Hematopoietic multipotent progenitor cell treated with erythropoietin and hydrocortisone succinate and interleukin-3 and kit ligand, for 8 days (in vitro differentiated cells): ENCODE data around the gene RNF5.

ENCODE experiments used
- DNase-seq: peaks from one replicate; pipeline ENCODE4 v3.0.0-alpha.2; 2015

RNF5 gene

DNA sequence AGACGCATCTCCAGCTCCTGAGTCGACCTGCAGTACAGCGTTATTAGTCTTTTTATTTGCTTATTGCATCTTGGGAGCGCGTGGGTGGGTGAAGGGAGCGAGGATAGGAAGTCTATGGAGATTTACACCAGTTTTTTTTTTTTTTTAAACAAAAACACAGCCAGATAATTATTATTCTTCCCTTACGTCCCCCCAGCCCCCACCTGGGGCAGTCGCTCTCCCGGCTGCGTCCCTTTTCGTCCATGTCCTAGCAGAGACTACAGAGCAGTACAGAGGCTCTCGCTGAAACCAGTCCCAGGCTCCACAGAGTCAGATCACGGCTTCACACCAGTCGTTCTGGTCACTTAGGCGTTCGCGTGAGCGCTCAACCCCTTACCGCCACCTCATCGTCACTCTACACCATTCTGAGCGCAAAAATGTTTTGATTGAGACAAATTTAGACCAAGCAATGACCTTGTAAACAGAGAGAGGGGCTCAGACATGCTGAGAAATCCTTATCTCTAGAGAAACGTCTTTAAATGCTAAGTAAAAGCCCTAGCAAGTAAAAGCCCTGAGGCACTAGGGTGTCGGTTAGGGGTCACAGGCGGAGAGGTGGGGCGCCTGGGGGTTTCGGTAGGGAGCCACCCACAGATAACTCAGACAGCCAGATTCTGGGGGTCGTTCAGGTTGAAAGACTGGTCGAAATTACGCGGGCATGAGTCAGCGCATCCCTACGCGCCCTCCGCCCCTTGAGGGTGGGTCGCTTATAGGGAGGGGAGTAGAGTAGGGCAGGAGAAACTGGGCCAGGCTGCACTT lies 25.2 kb upstream of the RNF5 start:
- no peak for DNase-seq

DNA sequence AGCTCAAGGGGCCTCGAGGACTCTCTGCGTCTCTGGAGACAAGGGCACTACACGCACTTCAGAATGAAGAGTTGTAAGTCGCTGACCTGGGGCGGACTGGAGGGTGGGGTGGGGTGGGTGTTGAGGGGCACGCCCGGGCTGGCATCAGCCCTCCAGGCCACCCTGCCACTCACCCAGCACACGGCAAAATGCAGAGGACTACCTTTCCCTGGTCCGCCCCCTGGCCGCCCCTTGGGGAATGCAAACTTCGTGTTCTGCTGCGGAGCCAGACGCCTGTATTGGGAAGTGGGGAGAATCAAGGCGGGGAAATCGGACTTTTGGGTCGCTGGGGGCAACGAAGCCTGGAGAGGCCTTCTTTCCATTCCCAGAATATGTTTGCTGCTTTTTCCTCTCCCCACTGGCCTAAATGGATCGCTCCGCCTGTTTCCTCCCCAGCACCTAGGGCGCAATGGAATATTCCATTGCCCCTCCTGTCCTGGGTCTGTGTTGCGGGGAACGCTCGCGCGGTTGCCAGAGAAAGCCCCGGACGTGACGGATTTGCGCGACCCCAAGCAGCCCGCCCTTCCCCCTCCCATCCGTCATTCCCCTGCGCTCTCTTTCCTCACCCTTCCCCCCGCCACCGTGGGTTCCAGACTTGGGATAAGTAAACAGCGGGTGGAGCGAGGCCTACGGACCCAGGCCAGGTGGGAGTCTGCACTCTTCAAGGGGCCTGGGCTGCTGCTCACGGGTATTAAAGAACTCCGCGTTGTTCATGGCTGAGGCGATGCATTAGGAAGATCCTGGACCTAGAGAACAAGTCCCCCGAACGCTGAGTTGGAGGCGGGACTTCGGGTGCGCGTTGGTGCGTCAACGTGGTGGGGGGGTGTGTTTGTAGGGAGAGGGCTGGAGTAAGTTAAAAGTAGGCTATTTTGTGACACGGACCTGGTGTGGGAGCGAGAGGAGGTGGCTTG lies 24.4 kb upstream of the RNF5 start, which contains the start of gene PPT2:
PPT2 (plus strand) TSS at position 578 of the 950 bp plus-strand sequence. CDS start 454 bp downstream, outside the sequence.
- DNase-seq: peak; percentile 96

DNA sequence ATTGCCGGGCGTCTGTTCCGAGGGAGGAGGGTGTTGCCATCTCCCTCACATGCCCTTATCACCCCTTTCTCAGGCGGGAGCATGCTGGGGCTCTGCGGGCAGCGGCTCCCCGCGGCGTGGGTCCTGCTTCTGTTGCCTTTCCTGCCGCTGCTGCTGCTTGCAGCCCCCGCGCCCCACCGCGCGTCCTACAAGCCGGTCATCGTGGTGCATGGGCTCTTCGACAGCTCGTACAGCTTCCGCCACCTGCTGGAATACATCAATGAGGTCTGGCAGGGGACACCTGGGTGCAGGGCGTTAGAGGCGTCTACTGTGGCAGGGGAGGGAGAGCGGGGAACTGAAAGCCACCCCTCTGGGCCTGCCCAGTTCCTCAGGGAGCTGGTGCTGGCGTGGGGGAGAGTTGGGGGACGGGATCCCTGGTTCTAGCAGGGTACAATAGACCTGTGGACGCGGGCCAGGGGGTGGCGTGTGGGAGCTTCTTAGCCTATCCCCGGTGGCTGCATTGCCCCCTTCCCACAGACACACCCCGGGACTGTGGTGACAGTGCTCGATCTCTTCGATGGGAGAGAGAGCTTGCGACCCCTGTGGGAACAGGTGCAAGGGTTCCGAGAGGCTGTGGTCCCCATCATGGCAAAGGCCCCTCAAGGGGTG lies 23.6 kb upstream of the RNF5 start:
- no peak for DNase-seq

DNA sequence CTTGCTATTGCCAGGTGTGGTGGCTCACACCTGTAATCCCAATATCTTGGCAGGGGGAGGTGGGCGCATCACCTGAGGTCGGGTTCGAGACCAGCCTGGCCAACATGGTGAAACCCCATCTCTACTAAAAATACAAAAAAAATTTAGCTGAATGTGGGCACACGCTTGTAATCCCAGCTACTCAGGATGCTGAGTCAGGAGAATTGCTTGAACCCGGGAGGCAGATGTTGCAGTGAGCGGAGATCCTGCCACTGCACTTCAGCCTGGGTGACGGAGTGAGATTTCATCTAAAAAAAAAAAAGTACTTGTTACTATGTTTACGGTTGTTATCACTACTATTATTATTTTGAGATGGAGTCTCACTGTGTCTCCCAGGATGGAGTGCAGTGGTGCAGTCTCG lies 21.3 kb upstream of the RNF5 start:
- DNase-seq: no peak

DNA sequence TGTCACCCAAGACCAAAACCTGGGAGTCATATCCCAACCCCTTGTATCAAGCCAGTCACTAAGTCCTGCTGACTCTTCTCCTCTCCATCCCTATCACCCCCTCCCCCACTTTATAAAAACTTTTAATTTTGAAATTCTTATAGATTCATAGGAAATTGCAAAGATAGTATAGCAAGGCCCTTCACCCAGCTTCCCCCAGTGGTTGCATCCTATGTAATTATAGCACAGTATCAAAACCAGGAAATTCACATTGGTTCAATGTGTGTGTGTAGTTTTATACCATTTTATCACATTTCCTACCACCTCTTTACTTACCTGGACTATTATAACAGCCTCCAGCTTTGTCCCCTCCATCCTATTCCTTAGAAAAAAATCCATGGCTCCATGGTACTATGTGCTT lies 20.2 kb upstream of the RNF5 start:
- no peak for DNase-seq

DNA sequence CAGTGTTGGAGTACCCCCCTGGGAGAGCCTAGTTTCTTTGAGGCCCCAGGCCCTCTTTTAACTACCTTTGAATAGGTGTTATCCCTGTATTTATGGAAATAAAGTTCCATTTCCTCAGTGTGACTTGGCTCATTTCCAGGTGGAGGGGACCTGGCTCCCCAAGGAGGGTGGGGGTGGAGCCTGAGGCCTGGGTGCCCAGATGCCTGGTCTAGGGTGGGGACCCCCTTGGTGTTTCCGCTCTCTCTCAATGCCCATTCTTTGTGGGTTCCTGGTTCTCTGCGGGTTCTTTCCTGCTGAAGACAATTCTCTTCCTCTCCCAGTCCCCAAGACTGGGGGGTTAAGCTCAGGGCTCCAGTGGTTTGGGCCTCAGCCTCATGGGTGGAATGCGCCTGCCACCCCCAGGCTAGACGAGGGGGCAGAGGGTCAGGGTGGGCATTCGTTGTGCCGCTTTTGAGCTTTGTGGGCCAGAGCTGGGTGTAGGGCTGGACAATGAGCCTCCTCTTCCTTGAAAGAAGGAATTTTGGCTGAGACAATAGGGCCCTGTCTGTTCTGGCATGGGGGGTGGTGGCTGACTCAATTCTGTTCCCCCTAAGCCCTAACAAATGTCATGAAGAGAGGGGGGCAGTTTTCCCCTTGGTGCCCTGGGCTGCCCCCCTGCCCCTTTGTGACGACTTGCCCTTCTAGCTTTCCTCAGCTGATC lies 14.5 kb upstream of the RNF5 start:
- no peak for DNase-seq

DNA sequence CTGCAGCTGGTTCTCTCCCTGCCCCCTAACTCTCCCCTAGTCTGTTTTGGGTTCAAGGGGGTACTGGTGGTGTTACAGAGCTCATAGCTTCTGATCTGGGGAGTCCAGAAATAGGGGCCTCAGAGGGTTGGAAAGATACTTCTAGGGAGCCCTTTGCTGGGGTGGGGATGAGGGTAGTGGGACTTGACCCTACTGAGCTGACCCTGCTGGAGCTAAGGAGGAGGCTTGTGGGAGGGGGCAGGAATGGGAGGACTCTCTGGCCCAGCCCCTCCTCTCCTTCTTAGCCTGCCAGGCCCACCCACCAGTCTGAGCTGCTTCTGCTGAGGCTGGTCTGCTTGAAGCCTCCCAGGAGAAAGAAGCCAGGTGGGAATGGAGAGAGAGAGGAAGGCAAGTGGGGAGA lies 13.9 kb upstream of the RNF5 start, which contains the start of gene EGFL8:
EGFL8 (plus strand) TSS at position 301 of the 400 bp plus-strand sequence. CDS start 1,571 bp downstream, outside the sequence.
- DNase-seq: no peak

DNA sequence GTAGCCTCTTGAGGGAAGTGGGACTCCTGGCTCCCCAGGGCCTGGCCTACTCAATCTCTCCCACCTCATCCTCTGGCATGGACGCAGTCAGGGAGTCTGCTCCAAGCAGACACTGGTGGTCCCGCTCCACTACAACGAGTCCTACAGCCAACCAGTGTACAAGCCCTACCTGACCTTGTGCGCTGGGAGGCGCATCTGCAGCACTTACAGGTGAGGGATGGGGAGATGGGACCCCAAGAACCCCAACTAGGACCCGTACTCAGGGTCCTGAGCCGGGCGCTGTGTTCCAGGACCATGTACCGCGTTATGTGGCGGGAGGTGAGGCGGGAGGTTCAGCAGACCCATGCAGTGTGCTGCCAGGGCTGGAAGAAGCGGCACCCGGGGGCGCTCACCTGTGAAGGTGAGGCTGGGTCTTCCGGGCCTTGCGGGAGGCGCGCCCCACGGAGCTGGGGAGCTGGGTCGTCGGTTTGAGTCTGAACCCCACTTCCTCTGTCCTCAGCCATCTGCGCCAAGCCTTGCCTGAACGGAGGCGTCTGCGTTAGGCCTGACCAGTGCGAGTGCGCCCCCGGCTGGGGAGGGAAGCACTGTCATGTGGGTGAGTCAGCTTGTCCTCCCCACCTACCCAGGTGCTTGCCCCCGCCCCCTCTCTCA lies 11.7 kb upstream of the RNF5 start:
- DNase-seq: peak; percentile 44

DNA sequence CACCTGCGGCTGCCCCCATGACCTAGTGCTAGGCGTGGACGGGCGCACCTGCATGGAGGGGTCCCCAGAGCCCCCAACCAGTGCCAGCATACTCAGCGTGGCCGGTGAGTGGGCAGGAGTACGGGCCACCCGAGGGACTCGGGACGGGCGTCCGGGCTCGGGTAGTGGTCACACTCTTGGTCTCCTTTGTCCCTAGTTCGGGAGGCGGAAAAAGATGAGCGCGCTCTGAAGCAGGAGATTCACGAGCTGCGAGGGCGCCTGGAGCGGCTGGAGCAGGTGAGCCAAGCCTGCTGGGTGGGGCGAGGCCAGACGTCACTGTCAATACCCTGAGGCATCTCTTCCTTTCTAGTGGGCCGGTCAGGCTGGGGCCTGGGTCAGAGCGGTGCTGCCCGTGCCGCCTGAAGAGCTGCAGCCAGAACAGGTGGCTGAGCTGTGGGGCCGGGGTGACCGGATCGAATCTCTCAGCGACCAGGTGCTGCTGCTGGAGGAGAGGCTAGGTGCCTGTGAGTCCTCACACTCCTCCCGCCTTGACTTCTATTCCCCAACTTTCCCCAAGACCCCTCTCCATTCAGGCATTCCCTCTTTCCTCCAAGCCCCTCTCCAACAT lies 10.9 kb upstream of the RNF5 start:
- DNase-seq: no peak

DNA sequence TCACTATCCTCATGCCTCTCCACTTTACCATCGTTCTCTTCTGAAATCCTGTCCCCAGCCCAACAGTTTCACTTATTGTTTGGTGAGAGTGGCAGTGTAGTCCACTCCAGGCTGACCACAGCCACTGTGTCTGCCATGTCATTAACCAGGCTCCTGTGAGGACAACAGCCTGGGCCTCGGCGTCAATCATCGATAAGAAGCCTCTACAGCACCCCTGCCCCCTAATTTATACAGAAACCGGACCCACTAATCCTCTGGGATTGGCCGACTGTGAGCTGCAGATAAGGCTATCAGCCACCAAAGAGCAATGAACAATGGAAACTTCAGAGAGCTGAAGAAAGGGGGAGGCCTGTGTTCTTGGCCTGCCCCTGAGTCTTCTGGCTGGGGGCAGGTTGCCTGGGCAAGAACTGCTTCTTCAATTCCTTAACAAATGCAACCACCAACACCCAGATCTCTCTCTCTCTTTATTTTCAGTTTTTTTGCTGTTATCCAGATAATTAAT lies 10.4 kb upstream of the RNF5 start:
- peak; percentile 97 for DNase-seq

DNA sequence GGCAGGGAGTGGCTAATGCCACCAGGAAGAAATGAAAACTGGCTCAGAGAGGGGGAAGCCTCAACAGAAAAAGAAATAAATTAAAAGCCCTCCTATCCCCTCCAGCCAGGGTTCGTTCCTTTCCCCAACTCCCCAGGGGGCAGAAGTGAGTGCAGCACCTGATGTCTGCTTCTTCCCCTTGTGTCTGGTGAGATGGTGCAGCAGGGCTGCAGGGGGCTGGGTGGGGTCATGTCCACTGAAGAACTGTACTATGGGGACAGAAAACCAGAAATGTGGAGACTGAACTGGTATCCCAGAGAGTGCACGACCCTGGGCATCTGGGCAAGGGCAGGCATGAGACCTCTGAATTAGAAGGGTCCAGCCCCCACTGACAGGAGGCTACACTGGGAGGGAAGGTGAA lies 9.9 kb upstream of the RNF5 start:
- DNase-seq: peak; percentile 59

DNA sequence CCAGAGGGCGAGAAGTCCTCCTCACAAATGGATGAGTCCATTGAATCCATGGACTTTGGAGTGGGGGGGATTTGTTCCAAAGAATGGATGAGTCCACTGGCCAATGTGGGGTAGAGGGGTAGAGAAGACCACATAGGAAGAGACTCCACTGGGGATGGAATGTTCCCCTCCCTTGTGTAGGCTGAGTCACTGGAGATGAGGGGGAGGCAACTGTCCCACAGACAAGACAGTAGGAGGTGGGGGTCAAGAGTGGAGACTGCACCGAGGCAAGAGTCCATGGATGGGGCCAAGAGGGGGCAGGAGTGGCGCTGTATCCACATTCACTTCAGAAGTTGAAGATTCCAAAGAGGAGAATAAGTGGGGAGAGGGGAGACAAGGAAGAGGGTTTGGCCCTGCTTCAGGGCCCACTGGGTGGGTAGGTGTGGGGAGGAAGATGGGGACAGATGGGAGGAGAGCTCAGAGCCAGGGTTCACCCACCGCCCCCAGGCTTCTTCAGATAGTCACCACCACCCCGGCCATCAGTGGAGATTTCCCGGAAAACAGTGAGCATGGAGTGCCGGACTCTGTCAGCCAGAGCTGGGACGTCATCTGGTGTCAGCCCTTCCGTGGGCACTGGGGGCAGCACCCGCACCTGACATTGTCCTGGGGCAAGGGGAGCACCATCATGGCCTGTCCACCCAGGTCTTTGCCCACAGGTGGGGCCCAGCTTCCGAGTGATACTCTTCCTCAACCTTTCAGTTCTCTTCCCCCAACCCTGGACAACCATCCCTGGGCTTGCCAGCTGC lies 9.2 kb upstream of the RNF5 start:
- DNase-seq: no peak

DNA sequence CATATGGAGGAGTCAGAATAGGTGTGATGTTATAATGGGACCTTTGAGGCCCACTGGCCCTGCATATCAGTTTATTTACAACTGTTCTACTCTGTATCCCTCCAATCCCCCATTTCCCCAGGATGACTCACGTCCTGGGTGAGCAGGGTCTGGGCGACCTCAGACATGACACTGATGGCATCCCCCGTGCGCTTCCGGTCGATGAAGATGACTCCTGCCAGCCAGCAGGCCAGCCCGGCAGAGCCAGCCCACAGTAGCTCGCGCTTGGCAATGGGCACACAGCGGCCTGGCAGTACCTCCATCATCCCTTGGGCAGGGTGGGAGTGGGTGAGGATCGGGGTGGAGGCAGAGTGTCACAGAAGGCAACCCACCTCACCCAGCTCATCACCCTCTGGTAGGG lies 7.9 kb upstream of the RNF5 start:
- DNase-seq: no peak

DNA sequence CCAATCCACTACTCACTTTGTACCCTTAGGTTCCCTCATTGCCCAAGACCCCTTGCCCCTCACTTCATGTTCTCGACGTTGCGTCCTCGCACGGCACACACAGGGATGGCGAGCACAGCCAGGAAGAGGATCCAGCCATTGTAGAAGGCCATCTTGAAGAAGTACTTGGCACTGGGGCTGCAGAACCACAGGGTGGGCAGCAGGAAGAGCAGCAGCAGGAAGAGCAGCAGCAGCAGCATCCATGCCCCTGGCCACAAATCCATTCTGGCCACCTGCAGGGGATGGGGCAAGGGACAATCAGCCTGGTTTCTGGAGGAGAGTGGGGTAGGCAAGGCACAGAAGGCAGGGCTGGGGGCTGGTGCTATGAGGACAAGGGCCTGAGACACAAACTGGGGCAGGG lies 7.0 kb upstream of the RNF5 start:
- DNase-seq: no peak

DNA sequence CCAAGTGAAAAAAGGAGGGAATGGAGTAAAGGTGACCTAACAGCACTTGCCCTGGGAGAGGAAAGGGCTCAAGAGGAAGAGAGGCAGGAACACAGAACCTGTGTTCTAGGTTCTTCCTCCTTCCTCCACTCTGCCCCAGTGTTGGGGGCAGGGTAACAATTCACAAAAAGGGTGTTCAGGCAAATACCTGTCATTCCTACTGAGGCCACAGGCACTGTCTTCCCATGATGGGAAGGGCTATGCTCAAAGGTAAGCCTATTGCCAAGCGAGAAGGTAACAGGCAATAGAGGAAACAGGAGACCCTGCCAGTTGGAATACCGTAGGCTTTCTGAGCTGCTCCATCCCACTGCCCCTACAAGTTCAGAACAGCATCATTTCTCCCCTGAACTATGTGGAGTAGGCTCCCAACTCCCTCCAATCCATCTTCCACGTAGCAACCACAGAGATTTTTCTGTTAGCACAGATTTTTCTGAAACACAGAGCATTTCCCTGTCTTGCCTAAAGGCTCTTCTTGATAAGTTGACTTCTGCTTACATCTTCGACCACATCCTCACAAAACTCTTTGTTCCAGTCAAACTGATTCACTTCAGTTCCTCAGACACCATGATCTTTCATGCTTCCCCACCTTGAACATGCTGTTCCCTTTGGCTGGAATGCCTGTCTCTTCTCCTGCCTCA lies 5.0 kb upstream of the RNF5 start:
- no peak for DNase-seq

DNA sequence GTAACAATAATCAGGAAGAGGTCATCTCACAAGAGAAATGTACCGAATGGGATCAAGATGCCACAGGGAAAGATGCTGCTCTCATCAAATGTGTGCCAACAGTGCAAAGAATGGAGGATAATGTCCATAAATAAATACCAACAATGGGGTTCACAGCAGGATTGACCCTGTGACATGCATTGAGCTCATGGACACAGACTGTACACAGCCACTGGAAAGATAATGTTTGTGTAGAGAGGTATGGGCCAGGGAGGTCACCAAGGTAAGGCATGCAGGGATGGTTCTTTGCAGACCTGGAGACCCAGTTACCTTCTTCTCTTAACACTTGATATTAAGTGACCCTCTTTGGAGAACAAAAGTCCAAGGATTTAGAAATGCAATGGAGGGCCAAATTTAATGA lies 3.8 kb upstream of the RNF5 start:
- DNase-seq: no peak

DNA sequence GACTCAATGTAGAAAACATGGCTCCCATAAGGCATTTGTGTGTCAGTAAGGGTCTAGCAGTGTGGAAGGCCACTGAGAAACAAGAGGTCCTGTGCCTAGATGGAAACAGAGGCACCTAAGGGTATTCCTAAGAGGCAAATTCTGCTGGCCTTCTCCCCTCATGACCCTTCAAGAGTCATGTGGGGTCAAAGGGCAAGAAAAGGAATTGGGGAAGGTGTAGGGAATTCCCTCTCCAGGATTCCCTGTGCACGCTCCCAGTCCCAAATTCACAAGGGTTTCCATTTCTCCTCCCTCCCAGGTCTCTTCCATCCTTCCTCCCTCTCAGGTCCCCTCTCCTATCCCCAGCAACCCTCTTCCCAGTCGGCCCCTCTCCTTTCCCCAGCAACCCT lies 2.9 kb upstream of the RNF5 start:
- DNase-seq: peak; percentile 33

DNA sequence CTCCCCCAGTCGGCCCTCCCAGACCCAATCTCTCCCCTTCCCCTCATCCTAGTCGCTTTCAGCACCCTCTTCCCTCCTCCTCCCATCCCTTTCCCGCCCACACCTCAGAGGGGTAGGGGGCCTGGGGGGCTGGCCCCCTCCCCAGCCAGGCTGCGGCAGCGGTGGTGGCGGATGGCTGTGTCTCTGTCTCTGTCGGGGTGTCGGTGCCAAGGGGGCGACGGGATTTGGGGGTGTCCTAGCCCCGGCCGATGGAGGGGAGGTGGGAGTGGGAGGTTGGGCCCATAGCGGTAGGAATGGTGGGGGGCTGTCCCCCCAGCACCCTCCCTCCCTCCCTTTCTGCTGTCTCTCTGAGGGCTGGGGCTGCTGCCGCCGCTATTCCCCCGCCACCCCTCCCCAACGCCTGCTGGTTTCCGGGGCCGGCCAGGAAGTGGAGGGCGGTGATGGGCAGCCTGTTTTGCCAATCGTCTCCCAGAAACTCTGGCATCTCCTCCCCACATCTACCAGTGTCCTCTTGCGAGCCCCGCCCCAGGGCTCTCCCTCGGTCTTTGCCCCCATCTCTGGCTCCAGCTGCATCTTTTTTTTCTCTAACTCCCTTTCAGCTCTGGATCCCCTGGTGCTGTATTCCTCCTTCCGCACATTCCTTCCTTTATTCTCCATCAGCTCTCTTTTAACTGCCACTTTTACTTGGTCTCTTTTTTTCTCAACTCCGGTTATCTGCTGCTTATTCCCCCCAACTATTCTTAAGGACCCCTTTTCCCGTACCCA lies 2.3 kb upstream of the RNF5 start, which contains the start of gene AGPAT1:
AGPAT1 (minus strand) TSS at position 374 of the 765 bp plus-strand sequence. CDS start 4,588 bp downstream, outside the sequence.
- peak; percentile 97 for DNase-seq
